NCI-H446 (cell line): ENCODE measurements around the gene CWC22.
"Not testable (repeated sequence)": the region's sequence is repeated elsewhere in the genome, so short reads cannot be mapped to it uniquely, and the experiment has no call there.

Source experiments
- DNase-seq, 2 experiments: peaks; one replicate each; lab custom pipeline; 2025; lab: John Stamatoyannopoulos, UW

Gene CWC22

DNA sequence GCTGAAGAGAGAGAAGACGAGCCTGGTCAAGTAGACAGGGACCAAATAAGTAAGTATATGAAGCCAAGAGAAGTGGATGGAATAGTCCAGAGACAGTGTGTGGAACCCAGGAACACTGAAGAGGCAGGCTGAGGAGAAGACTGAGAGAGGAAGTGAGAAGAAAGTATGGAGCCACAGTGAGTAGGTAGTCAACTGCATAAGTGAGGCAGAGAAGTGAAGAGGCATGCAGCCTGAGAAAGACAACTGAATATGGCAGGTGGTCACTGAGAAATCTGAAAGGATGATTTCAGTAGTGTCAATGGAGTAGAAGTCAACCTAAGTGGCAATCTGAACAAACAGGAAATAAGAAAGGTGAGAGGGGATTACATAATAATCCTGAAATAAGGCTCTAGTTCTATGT lies 55.4 kb downstream of the CWC22 start:
- no peak for DNase-seq

DNA sequence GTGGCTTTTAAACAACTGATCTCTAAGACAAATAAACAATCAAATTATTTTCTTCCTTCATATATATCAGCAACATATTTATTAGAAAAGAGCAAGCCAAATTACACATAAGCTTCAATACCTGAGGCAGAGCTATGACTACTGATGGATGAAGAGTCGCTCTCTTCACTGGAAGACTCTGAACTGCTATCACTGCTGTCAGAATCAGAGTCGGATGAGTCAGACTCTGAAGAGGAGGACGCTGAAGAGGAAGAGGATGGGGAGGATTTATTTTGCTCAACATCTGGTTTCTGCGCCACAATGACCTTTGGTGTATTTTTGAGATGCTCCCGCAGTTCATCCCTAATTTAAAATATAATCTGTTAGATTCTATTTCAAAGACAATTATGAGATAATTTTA lies 56.7 kb downstream of the CWC22 start:
- no peak for DNase-seq

DNA sequence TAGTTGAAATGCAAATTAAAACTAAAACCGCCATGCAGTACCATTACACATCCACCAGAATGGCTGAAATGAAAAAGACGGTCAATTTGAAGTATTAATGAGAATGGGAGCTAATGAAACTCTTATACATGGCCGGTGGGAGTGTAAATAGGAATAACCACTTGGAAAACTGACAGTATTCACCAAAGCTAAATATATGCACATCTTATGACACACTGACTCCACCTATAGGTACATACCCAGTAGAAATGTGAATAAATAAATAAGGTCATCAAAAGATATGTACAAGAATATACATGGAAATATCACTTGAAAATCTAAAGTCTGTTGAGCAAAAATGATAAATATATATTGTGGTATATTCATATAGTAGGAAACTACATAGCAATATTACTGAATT lies 57.7 kb downstream of the CWC22 start:
- DNase-seq, result no peak

GRCh38 chr2:179948058-179948457 lies 59.0 kb downstream of the CWC22 start:
- no peak for DNase-seq

GRCh38 chr2:179946810-179947615 lies 60.1 kb downstream of the CWC22 start:
- DNase-seq, result peak in 1 of 2 experiments; percentile 21

DNA sequence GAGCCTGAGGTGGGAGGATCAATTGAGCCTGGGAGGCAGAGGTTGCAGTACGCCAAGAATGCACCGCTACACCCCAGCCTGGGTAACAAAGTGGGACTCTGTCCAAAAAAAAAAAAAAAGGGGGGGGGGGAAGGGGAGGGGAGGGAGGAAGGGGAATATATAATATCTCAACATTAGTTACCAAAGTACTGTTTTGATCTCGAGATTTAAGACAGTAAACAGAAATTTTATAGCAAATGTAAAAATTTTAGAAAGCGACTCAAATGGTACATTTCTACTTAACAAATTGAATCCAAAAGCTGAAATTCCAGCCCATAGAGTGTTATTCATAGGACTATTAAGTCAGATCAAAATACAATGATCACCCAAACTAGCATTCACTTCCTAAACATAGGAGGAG lies 60.8 kb downstream of the CWC22 start:
- DNase-seq, result no peak

- no peak for DNase-seq
These were observed 67.8 kb downstream of the CWC22 start for GRCh38 chr2:179939259-179939658.

GRCh38 chr2:179938026-179938425 lies 69.1 kb downstream of the CWC22 start:
- DNase-seq, result no peak

GRCh38 chr2:179936654-179937053 lies 70.4 kb downstream of the CWC22 start:
- DNase-seq, result no peak

DNA sequence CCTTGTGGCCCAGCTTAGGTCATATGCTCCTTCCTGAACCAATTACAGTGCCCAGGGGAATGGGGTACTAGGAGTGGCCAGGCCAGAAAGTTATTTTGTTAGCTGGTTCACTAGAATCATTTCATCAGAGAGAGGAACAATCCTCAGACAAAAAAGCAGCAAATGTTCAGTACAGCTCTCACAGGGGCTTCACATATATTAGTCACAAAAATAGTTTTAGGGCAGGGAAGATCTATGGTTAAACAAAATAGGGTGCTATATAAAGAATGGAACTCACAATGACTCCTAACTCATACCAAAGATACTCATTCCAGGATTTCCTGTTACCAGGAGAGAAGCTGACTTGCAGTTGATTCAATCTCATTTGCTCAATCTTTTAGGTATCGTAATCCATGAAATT lies 71.0 kb downstream of the CWC22 start:
- DNase-seq, result no peak

DNA sequence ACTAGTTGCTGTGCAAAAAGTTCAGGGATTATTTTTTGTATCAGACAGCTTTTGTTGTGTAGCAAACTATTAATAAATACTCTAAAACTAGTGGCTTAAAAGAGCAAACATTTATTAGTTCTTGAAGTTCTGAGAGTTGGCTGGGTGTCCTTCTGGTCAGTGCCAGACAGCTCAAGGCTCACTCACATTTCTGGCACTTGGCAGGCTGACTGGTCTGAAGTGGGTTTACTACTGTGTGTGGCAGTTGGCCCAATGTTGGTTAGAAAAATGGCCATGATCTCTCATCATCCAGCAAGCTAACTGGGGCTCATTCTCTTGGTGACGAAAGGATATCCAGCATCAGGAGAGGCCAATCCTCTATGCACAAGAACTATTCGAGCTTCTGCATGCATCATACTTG lies 74.3 kb downstream of the CWC22 start:
- DNase-seq, result peak; percentile 15 to 53

DNA sequence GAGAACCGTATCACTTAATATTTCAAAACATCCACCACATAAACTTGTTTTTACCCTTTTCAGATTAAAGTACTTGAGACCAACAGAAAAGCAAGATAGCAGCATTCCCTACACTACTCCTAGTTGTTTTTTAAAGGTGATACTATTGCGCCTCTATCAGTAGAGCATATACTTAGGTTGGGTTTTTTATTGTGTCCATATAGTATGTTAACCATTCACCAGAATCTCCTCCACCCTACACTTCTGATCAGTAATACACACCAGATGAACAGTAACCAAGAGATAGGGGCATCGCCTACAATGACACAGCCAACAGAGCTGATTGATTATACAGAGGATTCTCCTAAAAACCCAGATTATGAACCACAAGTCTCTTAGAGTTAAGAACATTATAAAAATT lies 75.6 kb downstream of the CWC22 start:
- no peak for DNase-seq

GRCh38 chr2:179929997-179930396 lies 77.1 kb downstream of the CWC22 start:
- DNase-seq, result not testable (repeated sequence)

GRCh38 chr2:179927041-179927440 lies 80.1 kb downstream of the CWC22 start:
- no peak for DNase-seq

DNA sequence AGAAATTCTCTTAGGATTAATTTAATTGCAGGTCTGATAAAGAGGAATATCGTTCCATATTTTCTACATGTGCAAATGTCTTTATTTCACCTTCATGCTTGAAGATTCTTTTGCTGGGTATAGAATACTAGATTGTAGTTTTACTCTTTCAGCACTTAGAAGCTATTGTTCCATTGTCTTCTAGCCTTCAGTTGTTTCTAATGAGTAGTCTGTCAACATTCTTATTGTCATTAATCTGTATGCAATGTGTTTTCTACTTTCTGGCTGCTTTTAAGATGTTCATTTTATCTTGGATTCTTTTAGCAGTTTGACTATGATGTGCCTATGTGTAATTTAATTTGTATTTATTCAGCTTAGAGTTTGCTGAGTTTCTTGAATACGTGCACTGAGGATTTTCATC lies 81.4 kb downstream of the CWC22 start:
- DNase-seq, result no peak

GRCh38 chr2:179917272-179917671 lies 89.8 kb downstream of the CWC22 start:
- DNase-seq, result peak in 1 of 2 experiments; percentile 40

DNA sequence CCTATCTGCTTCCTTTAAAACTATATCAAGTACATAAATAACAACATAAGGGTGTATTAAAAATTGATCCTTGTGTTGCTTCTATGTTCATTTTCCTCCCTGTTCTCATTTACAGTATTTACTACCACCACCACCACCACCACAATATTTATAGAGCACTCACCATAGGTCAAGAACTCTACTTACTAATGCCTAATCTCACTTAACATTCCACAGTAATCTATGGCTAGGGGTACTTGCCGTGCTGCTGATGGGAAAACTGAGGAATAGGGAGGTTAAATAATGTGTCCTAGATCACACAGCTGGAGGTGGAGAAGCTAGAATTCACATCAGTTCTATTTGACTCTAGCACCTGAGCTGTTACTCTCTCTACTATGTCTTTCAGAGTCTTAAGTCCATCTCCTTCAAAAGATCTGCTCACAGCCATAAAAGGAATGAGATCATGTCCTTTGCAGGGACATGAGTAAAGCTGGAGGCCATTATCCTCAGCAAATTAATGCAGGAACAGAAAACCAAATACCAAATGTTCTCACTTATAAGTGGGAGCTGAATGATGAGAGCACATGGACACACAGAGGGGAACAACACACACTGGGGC lies 91.6 kb downstream of the CWC22 start:
- DNase-seq, result no peak

GRCh38 chr2:179913809-179914208 lies 93.3 kb downstream of the CWC22 start:
- DNase-seq, result no peak

GRCh38 chr2:179911569-179911968 lies 95.5 kb downstream of the CWC22 start:
- DNase-seq, result no peak

DNA sequence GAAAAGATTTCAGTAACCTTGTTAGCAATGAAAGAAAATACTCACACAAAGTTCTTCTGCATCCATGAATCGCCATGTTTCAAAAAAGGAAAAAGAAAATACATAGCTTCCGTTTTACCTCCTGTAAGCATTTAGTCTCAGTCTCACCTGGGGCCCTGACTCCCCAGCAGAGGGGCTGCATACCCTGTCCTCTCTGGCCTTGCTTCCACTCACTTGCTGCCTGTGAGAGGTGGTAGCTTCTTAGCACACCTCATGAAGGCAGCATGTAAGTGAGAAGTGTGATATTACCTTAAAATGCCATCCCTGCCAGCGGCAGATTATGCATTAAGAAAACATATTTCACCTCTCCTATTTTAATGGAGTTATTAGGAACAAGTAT lies 96.4 kb downstream of the CWC22 start:
- no peak for DNase-seq

- DNase-seq, result no peak
These were observed 97.0 kb downstream of the CWC22 start for GRCh38 chr2:179909845-179910734.

- DNase-seq, result no peak
These were observed 106.4 kb downstream of the CWC22 start for GRCh38 chr2:179900655-179901054.

GRCh38 chr2:179899666-179900065 lies 107.4 kb downstream of the CWC22 start:
- DNase-seq, result no peak
